GM19467 (cell line): Measurements from ENCODE around the gene DOP1B.

ENCODE experiments used
- ATAC-seq: cut with Tn5 transposase; IDR thresholded peaks from one replicate; pipeline ENCODE4 v1.9.1; 2021; ENCODE audit warnings: mild to moderate bottlenecking, moderate library complexity; ENCODE audit not compliant: unreplicated experiment

DOP1B gene

DNA sequence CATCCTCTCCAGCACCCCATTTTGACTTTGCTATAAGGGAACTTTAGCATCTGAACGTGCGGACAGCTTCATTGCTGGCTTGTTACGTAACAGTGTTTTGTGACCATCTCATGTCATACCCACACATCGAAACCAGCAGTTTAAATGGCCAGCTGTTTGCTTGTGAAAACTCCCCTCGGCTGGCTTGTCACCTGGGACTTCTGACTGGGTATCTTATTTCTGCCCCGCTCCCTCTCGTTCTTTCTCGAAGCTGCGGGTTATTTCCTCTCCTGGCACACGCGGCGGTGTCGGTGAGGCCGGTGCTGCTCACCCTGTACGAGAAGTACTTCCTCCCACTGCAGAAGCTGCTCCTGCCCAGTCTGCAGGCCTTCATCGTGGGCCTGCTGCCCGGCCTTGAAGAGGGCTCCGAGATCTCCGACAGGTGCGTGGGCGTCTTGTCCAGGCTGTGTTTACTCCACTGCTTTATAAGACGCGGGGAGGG is 43.5 kb downstream of the DOP1B start:
- no peak for ATAC-seq

DNA sequence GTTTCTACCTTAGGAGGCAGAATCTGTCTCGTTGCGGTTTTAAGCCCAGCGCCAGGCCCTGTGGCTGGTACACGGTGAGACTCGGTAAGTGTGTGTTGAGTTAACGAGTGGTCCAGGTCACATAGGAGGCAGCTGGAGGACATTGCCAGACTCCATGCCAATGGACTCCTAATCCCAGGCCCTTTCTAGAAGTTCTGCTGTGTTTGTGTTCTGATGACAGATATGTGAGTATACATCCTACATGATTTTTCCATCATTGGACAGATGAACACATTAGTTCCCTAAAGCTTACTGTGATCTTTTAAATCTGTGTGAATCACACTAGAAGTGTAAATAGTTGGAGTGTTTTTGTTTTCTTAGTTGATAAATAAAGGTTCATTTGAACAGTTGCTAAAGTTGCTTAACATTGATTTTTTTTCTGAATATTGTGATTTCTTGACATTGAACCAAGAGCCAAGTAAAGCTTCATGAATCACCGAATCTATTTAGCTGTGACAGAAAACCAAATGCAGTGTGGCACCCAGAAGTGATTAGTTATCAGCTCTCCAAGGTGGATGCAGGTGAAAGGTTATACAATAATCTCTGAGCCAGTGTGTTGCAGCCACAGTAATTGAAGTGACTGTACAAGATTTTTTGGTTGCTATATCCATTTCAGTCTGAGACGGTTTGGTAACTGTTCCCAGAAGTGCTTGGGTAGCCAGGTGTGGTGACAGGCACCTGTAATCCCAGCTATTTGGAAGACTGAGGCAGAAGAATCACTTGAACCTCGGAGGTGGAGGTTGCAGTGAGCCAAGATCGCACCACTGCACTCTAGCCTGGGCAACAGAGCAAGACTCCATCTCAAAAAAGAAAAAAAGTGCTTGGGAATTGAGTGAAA is 46.3 kb downstream of the DOP1B start:
- ATAC-seq = no peak

DNA sequence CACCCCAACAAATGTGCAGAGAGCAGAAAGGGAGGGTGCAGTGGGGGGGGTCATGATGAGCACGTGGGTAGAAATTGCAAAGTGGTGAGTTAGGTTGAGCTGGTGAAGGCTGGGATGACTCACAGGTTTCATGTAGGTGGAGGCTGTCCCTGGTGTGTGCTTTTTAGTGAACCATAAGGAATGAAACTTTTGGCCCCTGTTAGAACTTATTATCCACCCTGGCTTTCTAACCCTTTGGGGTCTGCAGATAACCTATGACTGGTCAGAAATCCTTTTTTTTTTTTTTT is 46.9 kb downstream of the DOP1B start:
- ATAC-seq = no peak

DNA sequence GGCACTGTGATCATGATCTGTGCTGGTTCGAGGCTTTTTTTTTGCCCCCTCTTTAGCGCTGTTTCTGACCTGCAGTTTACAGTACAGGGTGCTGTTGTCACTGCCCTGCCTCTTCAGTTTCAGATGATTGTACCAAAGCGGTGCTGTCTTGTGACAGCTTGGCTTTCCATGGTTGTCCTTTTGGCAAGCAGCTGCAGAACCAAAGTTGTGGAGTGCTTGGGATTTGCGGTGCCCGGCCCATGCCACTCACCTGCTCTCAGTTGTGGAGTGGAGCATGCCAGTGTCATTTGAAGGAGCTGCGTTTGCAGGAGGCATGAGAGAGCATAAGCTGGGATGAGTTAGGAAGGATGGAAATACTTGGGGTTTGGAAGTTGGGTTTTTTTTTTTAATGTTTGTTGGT is 48.4 kb downstream of the DOP1B start:
- no peak for ATAC-seq

DNA sequence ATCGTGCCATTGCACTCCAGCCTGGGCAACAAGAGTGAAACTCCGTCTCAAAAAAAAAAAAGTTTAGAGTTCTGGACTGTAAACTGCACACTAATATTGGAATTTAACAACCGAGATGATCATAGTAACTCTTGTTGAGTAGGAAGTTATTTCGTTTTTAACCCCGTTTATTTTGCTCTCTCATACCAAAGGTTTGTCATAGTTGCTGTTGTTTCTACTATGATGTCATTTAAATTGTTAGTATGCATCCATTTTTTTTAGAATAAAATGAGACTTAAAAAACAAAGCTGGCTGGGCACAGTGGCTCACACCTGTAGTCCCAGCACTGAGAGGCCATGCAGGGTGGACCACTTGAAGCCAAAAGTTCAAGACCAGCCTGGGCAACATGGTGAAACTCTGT is 49.3 kb downstream of the DOP1B start:
- no peak for ATAC-seq
